Measurements from ENCODE around the gene PSMC3.

Gene PSMC3

GRCh38 chr11:47394050-47394321 is 32.3 kb downstream of the PSMC3 start:
- no peak for DNase-seq (ENCODE audit: low read depth)

- DNase-seq (ENCODE audit: low read depth) = no peak
Measured at GRCh38 chr11:47393163-47394049, 32.8 kb downstream of the PSMC3 start.

GRCh38 chr11:47392546-47393162 is 33.6 kb downstream of the PSMC3 start:
- no peak for DNase-seq (ENCODE audit: low read depth)

GRCh38 chr11:47391711-47392432 is 34.4 kb downstream of the PSMC3 start:
- no peak for DNase-seq (ENCODE audit: low read depth)

- no peak for DNase-seq (ENCODE audit: low read depth)
Measured at GRCh38 chr11:47391077-47391583, 35.1 kb downstream of the PSMC3 start.

GRCh38 chr11:47390422-47390760 is 35.8 kb downstream of the PSMC3 start:
- DNase-seq (ENCODE audit: low read depth) = no peak

- DNase-seq (ENCODE audit: low read depth) = no peak
Measured at GRCh38 chr11:47389577-47390421, 36.4 kb downstream of the PSMC3 start.

- no peak for DNase-seq (ENCODE audit: low read depth)
Measured at GRCh38 chr11:47388697-47389576, 37.3 kb downstream of the PSMC3 start.

- no peak for DNase-seq (ENCODE audit: low read depth)
Measured at GRCh38 chr11:47387944-47388696, 38.1 kb downstream of the PSMC3 start.

- no peak for DNase-seq (ENCODE audit: low read depth)
Measured at GRCh38 chr11:47384498-47384897, 41.7 kb downstream of the PSMC3 start.

GRCh38 chr11:47383071-47383470 is 43.2 kb downstream of the PSMC3 start:
- DNase-seq (ENCODE audit: low read depth) = no peak

- DNase-seq (ENCODE audit: low read depth) = no peak
Measured at GRCh38 chr11:47380078-47380477, 46.2 kb downstream of the PSMC3 start.

GRCh38 chr11:47379317-47379716 is 46.9 kb downstream of the PSMC3 start:
- DNase-seq (ENCODE audit: low read depth) = no peak

GRCh38 chr11:47378836-47379170 is 47.4 kb downstream of the PSMC3 start:
- DNase-seq (ENCODE audit: low read depth) = no peak

GRCh38 chr11:47378010-47378835 is 48.0 kb downstream of the PSMC3 start, which contains the start of gene SPI1:
Gene SPI1, minus strand, starts transcription at chr11:47378547. Its CDS starts 194 bp downstream, at chr11:47378353.
- no peak for DNase-seq (ENCODE audit: low read depth)

- DNase-seq (ENCODE audit: low read depth) = no peak
Measured at GRCh38 chr11:47377571-47378009, 48.6 kb downstream of the PSMC3 start.

GRCh38 chr11:47376525-47377371 is 49.5 kb downstream of the PSMC3 start:
- DNase-seq (ENCODE audit: low read depth) = no peak

GRCh38 chr11:47376107-47376524 is 50.1 kb downstream of the PSMC3 start:
- no peak for DNase-seq (ENCODE audit: low read depth)

Data from HS-27A (cell line).